GM19328 (cell line): ENCODE measurements around the gene PXN.
"Not testable (repeated sequence)": the region's sequence is repeated elsewhere in the genome, so short reads cannot be mapped to it uniquely, and the experiment has no call there.

Experiments used
- ATAC-seq: cut with Tn5 transposase; IDR thresholded peaks from one replicate; pipeline ENCODE4 v1.9.1; 2021; ENCODE audit warnings: mild to moderate bottlenecking, moderate library complexity; ENCODE audit not compliant: unreplicated experiment

The PXN gene

GRCh38 chr12:120242275-120242799, 23.2 kb downstream of the PXN start:
- no peak for ATAC-seq

GRCh38 chr12:120241561-120242274, 23.8 kb downstream of the PXN start:
- no peak for ATAC-seq

- no peak for ATAC-seq
Observed at GRCh38 chr12:120240495-120240833, 25.1 kb downstream of the PXN start.

GRCh38 chr12:120239776-120240494, 25.6 kb downstream of the PXN start:
- ATAC-seq, result no peak

- no peak for ATAC-seq
Observed at GRCh38 chr12:120238839-120239445, 26.6 kb downstream of the PXN start.

- ATAC-seq, result no peak
Observed at GRCh38 chr12:120238217-120238616, 27.3 kb downstream of the PXN start.

- no peak for ATAC-seq
Observed at GRCh38 chr12:120237360-120238171, 28.0 kb downstream of the PXN start.

- not testable (repeated sequence) for ATAC-seq
Observed at GRCh38 chr12:120236809-120237208, 28.7 kb downstream of the PXN start.

GRCh38 chr12:120235369-120236323, 29.9 kb downstream of the PXN start:
- ATAC-seq, result no peak

- ATAC-seq, result no peak
Observed at GRCh38 chr12:120234643-120235368, 30.7 kb downstream of the PXN start.

- no peak for ATAC-seq
Observed at GRCh38 chr12:120231316-120232011, 34.1 kb downstream of the PXN start.

- ATAC-seq, result no peak
Observed at GRCh38 chr12:120230974-120231315, 34.6 kb downstream of the PXN start.

- no peak for ATAC-seq
Observed at GRCh38 chr12:120230326-120230973, 35.1 kb downstream of the PXN start.

GRCh38 chr12:120229487-120230325, 35.8 kb downstream of the PXN start:
- no peak for ATAC-seq

- ATAC-seq, result no peak
Observed at GRCh38 chr12:120229071-120229486, 36.5 kb downstream of the PXN start.

GRCh38 chr12:120228291-120229070, 37.0 kb downstream of the PXN start:
- no peak for ATAC-seq

- ATAC-seq, result no peak
Observed at GRCh38 chr12:120228041-120228290, 37.6 kb downstream of the PXN start.
